GM12864 (cell line): Measurements from ENCODE around the gene CDKAL1.
"Not testable (repeated sequence)": the region's sequence is repeated elsewhere in the genome, so short reads cannot be mapped to it uniquely, and the experiment has no call there.

Experiments used
- DNase-seq: peaks from one replicate; pipeline ENCODE4 v3.0.0-alpha.2; 2011; ENCODE audit warnings: low read depth
- H3K4me3 ChIP-seq: 2 replicates; pipeline ENCODE4 v1.5.1; 2011; ENCODE audit warnings: mild to moderate bottlenecking, low read depth, low read length, control low read depth
- CTCF ChIP-seq: IDR thresholded peaks from 2 replicates; pipeline ENCODE4 v1.5.1; 2011; ENCODE audit warnings: low read depth, mild to moderate bottlenecking, moderate library complexity, low read length, control low read depth, inconsistent platforms; ENCODE audit errors: missing control alignments

Gene CDKAL1

GRCh38 chr6:20498041-20498385, 36.2 kb upstream of the CDKAL1 start:
- no peak overlapping the region for H3K4me3 ChIP-seq
- no peak for TF ChIP-seq CTCF
- DNase-seq = no peak

GRCh38 chr6:20509212-20509611, 25.0 kb upstream of the CDKAL1 start:
- no peak overlapping the region for H3K4me3 ChIP-seq
- no peak for DNase-seq
- TF ChIP-seq CTCF = no peak

GRCh38 chr6:20511852-20512251, 22.4 kb upstream of the CDKAL1 start:
- no peak for DNase-seq
- no peak for TF ChIP-seq CTCF
- no peak overlapping the region for H3K4me3 ChIP-seq

GRCh38 chr6:20525208-20525607, 9.0 kb upstream of the CDKAL1 start:
- H3K4me3 ChIP-seq, DNase-seq: not testable (repeated sequence)

GRCh38 chr6:20529086-20529448, 5.2 kb upstream of the CDKAL1 start:
- TF ChIP-seq CTCF = peak; percentile 49
- peak; percentile 15 for DNase-seq
- H3K4me3 ChIP-seq = not testable (repeated sequence)

- no peak for DNase-seq
- no peak for TF ChIP-seq CTCF
- no peak overlapping the region for H3K4me3 ChIP-seq
These were observed 1.4 kb upstream of the CDKAL1 start for GRCh38 chr6:20532881-20533280.

- peak overlapping the region; percentile 95; the same call in 1 of the 2 replicates for H3K4me3 ChIP-seq
- no peak for DNase-seq
- no peak for TF ChIP-seq CTCF
These were observed 437 bp upstream of the CDKAL1 start for GRCh38 chr6:20533746-20534294.
